ENCODE data around the gene A4GALT. TPM values are rescaled to one million over a fixed set of nuclear protein-coding genes. Genes with fewer than 3 reads are reported as not detected.
"Not testable (repeated sequence)": the region's sequence is repeated elsewhere in the genome, so short reads cannot be mapped to it uniquely, and the experiment has no call there.

Gene A4GALT
- total and polyA plus RNA-seq, 9 donors = 17.0 to 29.8 (median 24.6) TPM

DNA sequence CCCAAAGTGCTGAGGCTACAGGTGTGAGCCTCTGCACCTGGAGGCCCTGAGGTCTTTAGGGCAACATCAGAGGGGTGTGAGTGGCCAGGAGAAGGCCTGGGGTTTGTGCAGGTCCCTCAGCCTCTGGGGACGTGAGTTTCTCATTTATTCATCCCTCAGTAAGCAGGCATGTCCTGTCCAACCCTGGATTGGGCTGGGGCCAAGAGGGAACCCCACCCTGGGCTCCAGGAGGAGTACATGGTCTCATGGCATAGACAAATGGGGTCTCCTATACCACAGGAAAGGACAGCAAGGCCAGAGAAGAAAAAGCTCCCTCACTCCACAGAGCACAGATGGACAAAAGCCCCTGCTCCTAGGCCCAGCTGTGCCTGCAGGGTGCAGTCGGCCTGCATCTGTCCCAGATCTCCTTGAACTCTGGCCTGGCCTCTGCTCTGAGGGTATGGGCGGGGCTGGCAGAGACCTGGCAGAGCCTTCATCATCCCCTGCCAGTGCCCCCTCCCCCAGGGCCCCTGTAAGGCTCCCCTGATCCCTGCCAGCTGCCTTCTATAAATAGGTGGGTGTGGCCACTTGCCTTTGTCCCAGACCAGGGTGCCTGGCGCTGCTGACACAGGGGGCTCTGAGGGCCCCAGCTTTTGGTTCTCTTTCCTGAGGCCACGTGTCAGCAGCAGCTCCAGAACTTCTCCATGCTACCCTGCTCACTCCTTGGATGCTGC, 34.6 kb downstream of the A4GALT start:
- peak overlapping the region; percentile 86 for H3K27ac ChIP-seq (ENCODE audit: low read length)
- no peaks in the 10 kb centered on the region for H3K27me3 ChIP-seq (ENCODE audit: control insufficient read depth, insufficient read depth, low read length)
- H3K9me3 ChIP-seq (replicated peaks; ENCODE audit: control insufficient read depth, low read depth, low read length) = no peaks in the 10 kb centered on the region
- H3K36me3 ChIP-seq (ENCODE audit: control insufficient read depth, insufficient read depth, low read length) = peaks cover 4% of the 10 kb centered on the region
- DNase-seq = peak; percentile 84
- peaks cover 79% of the 10 kb centered on the region for H3K4me1 ChIP-seq (ENCODE audit: control insufficient read depth, insufficient read depth, low read length)
- H3K4me3 ChIP-seq (ENCODE audit: low read length) = no peak overlapping the region
- WGBS (ENCODE audit: insufficient coverage) = 58% methylated on average over 3 of the region's 5 CpGs

DNA sequence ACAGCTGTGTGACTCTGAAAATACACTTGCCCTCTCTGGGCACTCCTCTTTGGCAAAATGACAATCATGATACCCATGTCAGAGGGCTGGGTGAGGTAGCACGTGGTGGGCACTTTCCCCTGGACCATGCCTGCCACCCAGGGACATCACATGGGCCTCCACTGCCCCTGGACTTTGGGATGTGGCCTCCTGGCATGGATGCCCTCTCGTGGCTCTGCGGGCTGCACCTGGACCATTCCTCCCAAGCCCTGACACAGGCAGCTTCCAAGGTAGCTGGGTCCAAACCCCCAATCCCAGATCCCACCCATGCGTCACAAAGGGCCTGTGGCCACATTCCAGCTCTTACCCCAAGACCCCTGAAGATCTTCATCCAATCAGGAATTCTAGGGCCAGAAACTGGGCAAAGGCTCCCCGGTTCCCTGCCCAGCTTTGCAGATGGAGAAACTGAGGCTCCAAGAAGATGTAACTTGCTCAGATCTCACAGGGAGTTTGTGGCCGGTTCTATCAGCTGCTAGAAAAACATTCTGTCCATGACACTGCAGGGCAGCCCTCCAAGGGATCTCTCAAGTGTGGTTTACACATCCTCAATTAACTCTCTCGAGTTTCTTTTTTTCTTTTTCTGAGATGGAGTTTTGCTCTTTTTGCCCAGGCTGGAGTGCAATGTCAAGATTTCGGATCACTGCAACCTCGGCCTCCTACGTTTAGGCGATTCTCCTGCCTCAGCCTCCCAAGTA, 36.0 kb downstream of the A4GALT start:
- DNase-seq = peak; percentile 75
- Histone ChIP-seq H3K4me1 (ENCODE audit: control insufficient read depth, insufficient read depth, low read length) (peaks cover 74% of the 10 kb centered on the region), H3K27me3 (ENCODE audit: control insufficient read depth, insufficient read depth, low read length) (no peaks in the 10 kb centered on the region), H3K27ac (ENCODE audit: low read length) (peak overlapping the region; percentile 57), H3K9me3 (replicated peaks; ENCODE audit: control insufficient read depth, low read depth, low read length) (no peaks in the 10 kb centered on the region), H3K36me3 (ENCODE audit: control insufficient read depth, insufficient read depth, low read length) (no peaks in the 10 kb centered on the region), H3K4me3 (ENCODE audit: low read length) (no peak overlapping the region)
- 85% methylated on average over 10 of the region's 11 CpGs for WGBS (ENCODE audit: insufficient coverage)

DNA sequence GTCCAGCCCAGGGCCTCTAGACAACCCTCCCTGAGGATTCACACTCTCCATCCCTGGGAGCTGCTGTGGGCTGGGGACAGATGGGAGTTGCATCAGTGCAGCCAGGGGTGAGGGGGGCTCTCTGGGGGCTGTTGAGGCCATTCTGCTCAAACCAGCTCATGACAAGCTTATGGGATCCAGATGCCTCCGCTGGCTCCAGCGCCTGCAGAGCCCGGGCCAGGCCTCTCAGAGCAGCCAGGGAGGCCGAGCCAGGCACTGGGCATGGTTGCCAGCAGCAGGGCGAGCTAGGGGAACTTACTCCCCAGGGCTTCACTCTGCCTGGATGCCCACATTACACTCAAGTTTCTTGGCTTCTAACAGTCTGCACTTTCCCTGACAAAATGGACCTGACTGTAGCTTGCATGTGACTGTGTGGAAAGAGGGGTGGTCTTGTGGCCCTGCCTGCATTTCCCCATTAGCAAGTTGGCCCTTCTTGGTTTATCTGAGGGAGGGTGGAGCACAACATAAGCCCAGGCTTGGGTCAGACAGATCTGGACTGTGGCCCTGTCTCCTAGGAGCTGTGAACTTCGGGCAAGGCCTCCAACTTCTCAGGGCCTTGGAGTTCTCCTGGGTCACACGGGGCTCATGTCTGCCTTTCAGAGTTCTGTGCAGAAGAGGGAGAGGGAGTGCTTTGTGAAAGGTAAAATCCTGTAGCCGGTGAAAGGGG, 36.9 kb downstream of the A4GALT start:
- peak; percentile 73 for DNase-seq
- Histone ChIP-seq H3K9me3 (replicated peaks; ENCODE audit: control insufficient read depth, low read depth, low read length) (peaks cover under 1% of the 10 kb centered on the region), H3K4me3 (ENCODE audit: low read length) (no peak overlapping the region), H3K4me1 (ENCODE audit: control insufficient read depth, insufficient read depth, low read length) (peaks cover 65% of the 10 kb centered on the region), H3K27ac (ENCODE audit: low read length) (peak overlapping the region; percentile 57), H3K27me3 (ENCODE audit: control insufficient read depth, insufficient read depth, low read length) (no peaks in the 10 kb centered on the region), H3K36me3 (ENCODE audit: control insufficient read depth, insufficient read depth, low read length) (no peaks in the 10 kb centered on the region)
- 16% methylated on average over 7 of the region's 8 CpGs for WGBS (ENCODE audit: insufficient coverage)

DNA sequence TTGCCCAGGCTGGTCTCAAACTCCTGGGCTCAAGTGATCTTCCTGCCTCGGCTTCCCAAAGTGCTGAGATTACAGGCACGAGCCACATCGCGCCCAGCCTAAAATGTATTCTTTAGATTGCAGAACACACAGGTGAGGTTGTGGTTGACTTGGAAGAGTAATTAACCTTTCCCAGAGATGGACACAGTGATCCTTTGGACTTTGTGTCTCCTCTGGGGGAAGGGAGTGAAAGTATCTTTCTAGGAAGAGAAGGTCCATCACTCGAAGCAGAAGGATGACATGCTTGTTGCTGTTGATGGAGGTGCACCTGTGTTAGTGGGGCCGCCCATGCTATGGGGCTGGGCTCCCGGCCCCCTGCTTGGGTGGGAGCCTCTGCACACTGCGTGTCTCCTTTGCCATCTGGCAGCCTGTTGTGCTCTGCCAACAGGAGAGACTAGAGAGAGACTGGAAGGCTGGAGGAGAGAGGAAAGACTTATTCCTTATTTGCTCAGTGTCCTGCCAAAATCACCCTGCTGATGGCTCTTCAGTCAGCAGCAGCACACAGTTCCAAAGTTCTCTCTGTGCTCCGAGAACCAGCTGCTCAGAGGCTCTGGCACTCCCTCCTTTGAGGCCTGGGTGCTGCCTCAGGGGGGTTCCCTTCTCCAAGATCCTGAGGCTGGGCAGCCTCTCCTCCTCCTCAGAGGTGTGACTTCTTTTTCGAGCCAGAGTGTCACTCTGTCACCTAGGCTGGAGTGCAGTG, 38.4 kb downstream of the A4GALT start:
- H3K9me3 ChIP-seq (replicated peaks; ENCODE audit: control insufficient read depth, low read depth, low read length) = peaks cover 5% of the 10 kb centered on the region
- WGBS (ENCODE audit: insufficient coverage) = 49% methylated on average over 3 of the region's 10 CpGs

DNA sequence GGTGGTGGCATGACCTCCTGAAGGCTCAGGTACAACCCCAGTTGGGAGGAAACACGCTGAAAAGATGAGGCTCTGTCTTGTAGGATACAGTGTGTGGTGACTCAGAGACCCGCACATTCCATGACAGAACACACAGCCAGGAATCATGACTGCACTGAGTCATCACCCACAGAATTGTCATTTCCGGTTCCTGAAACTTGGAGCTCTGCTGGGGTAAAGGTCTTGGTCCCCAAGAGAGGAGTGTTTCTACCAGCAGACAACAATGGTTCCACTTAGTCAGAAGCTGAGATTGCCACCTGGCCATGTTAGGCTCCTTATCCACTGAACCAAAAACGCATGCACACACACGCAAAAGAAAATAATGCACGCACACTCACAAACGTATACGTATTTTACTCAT, 40.0 kb downstream of the A4GALT start:
- Histone ChIP-seq H3K27me3 (ENCODE audit: control insufficient read depth, insufficient read depth, low read length) (no peaks in the 10 kb centered on the region), H3K4me3 (ENCODE audit: low read length) (no peak overlapping the region), H3K36me3 (ENCODE audit: control insufficient read depth, insufficient read depth, low read length) (no peaks in the 10 kb centered on the region), H3K9me3 (replicated peaks; ENCODE audit: control insufficient read depth, low read depth, low read length) (peaks cover 5% of the 10 kb centered on the region), H3K27ac (ENCODE audit: low read length) (no peak overlapping the region), H3K4me1 (ENCODE audit: control insufficient read depth, insufficient read depth, low read length) (peaks cover 43% of the 10 kb centered on the region)
- 68% methylated on average over 4 of the region's 8 CpGs for WGBS (ENCODE audit: insufficient coverage)
- DNase-seq = no peak

More for the DNA sequence above, 38.4 kb downstream of the A4GALT start:
- Histone ChIP-seq H3K36me3 (ENCODE audit: control insufficient read depth, insufficient read depth, low read length) (no peaks in the 10 kb centered on the region), H3K27ac (ENCODE audit: low read length) (no peak overlapping the region), H3K4me3 (ENCODE audit: low read length) (no peak overlapping the region), H3K4me1 (ENCODE audit: control insufficient read depth, insufficient read depth, low read length) (peaks cover 52% of the 10 kb centered on the region), H3K27me3 (ENCODE audit: control insufficient read depth, insufficient read depth, low read length) (no peaks in the 10 kb centered on the region)
- DNase-seq = no peak

DNA sequence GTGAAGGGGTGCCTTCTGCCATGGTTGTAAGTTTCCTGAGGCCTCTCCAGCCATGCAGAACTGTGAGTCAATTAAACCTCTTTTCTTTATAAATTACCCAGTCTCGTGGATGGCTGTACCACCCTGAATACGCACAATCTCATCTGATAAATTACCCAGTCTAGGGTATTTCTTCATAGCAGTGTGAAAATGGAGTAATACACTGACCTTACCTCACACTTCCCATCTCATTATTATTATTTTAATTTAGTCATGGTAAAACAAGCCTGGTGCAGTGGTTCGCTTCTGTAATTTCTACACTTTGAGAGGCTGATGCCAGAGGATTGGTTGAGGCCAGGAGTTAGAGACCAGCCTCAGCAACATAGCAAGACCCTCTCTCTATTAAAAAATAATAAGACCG, 41.0 kb downstream of the A4GALT start:
- Histone ChIP-seq H3K27me3 (ENCODE audit: control insufficient read depth, insufficient read depth, low read length) (no peaks in the 10 kb centered on the region), H3K4me1 (ENCODE audit: control insufficient read depth, insufficient read depth, low read length) (peaks cover 37% of the 10 kb centered on the region), H3K4me3 (ENCODE audit: low read length) (no peak overlapping the region), H3K36me3 (ENCODE audit: control insufficient read depth, insufficient read depth, low read length) (no peaks in the 10 kb centered on the region), H3K27ac (ENCODE audit: low read length) (no peak overlapping the region), H3K9me3 (replicated peaks; ENCODE audit: control insufficient read depth, low read depth, low read length) (peaks cover 5% of the 10 kb centered on the region)
- WGBS (ENCODE audit: insufficient coverage) = no CpG with 5 or more reads among the region's 4 CpGs
- DNase-seq = no peak

DNA sequence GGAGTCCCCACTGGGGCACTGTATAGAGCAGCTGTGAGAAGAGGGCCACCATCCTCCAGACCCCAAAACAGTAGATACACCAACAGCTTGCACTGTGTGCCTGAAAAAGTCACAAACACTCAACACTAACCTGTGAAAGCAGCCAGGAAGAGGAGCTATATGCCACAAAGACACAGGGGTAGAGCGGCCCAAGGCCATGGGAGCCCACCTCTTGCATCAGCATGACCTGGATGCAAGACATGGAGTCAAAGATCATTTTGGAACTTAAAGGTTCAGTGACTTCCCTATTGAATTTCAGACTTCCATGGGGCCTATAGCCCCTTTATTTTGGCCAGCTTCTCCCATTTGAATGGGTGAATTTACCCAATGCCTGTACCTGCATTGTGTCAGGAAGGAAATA, 41.8 kb downstream of the A4GALT start:
- Histone ChIP-seq H3K9me3 (replicated peaks; ENCODE audit: control insufficient read depth, low read depth, low read length) (peaks cover 5% of the 10 kb centered on the region), H3K27ac (ENCODE audit: low read length) (no peak overlapping the region), H3K27me3 (ENCODE audit: control insufficient read depth, insufficient read depth, low read length) (no peaks in the 10 kb centered on the region), H3K4me1 (ENCODE audit: control insufficient read depth, insufficient read depth, low read length) (peaks cover 33% of the 10 kb centered on the region), H3K4me3 (ENCODE audit: low read length) (no peak overlapping the region), H3K36me3 (ENCODE audit: control insufficient read depth, insufficient read depth, low read length) (no peaks in the 10 kb centered on the region)
- WGBS (ENCODE audit: insufficient coverage) = no CpG with 5 or more reads among the region's 1 CpG
- DNase-seq = no peak

DNA sequence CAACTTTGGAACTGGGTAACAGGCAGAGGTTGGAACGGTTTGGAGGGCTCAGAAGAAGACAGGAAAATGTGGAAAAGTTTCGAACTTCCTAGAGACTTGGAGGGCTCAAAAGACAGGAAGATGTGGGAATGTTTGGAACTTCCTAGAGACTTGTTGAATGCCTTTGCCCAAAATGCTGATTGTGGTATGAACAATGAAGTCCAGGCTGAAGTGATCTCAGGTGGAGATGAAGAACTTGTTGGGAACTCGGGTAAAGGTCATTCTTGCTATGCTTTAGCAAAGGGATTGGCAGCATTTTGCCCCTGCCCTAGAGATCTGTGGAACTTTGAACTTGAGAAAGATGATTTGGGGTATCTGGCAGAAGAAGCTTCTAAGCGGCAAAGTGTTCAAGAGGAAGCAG, 42.7 kb downstream of the A4GALT start:
- H3K27ac ChIP-seq (ENCODE audit: low read length); DNase-seq; H3K9me3 ChIP-seq (replicated peaks; ENCODE audit: control insufficient read depth, low read depth, low read length); H3K36me3 ChIP-seq (ENCODE audit: control insufficient read depth, insufficient read depth, low read length); H3K27me3 ChIP-seq (ENCODE audit: control insufficient read depth, insufficient read depth, low read length); H3K4me3 ChIP-seq (ENCODE audit: low read length): not testable (repeated sequence)
- peaks cover 26% of the 10 kb centered on the region for H3K4me1 ChIP-seq (ENCODE audit: control insufficient read depth, insufficient read depth, low read length)
- WGBS (ENCODE audit: insufficient coverage) = 77% methylated on average over 4 of the region's 4 CpGs

DNA sequence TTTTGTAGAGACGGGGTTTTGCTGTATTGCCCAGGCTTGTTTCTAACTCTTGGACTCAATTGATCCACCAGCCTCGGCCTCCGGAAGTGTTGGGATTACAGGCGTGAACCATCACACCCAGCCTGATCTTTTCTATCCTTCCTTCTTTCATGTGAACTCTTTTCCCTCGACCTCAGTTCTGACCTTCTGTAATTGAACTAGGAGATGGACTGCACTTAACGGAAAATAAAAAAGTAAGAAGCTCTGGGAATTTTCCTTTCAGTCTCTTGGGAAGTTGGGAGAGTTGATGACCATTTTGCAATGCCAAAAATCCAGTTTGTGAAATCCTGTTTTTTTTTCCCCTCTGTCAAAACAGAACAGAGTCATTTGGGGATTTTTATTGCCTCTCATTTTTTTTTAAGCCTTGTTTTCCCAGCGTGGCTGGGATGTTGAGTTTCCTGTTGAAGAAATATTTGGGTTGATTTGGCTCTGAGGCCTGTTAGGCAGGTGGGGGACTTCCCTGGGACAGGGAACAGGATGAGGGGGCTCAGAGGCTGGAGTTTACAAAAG, 44.5 kb downstream of the A4GALT start:
- H3K36me3 ChIP-seq (ENCODE audit: control insufficient read depth, insufficient read depth, low read length) = no peaks in the 10 kb centered on the region
- H3K9me3 ChIP-seq (replicated peaks; ENCODE audit: control insufficient read depth, low read depth, low read length) = peaks cover 5% of the 10 kb centered on the region
- peaks cover 20% of the 10 kb centered on the region for H3K4me1 ChIP-seq (ENCODE audit: control insufficient read depth, insufficient read depth, low read length)
- H3K27ac ChIP-seq (ENCODE audit: low read length) = no peak overlapping the region
- peak; percentile 56 for DNase-seq
- H3K4me3 ChIP-seq (ENCODE audit: low read length) = no peak overlapping the region
- no peaks in the 10 kb centered on the region for H3K27me3 ChIP-seq (ENCODE audit: control insufficient read depth, insufficient read depth, low read length)
- WGBS (ENCODE audit: insufficient coverage) = 4% methylated on average over 5 of the region's 7 CpGs

Data from muscle of leg (tissue), 11 donors.